Temporal lobe (tissue), 2 donors: ENCODE measurements around the gene KCNC4. TPM values are rescaled to one million over a fixed set of nuclear protein-coding genes. Genes with fewer than 3 reads are reported as not detected.

Experiments used
- small RNA-seq: library from RNA; depleted of rRNA; stranded (forward); fragments of <200 nt; gene quantifications from one replicate; pipeline ENCODE3, GENCODE V24; 2014; ENCODE audit warnings: low replicate concordance
- total RNA-seq: library from RNA; depleted of rRNA; stranded (reverse); fragments of >200 nt; gene quantifications from one replicate; pipeline ENCODE4 v1.2.3, GENCODE V29; 2014

The KCNC4 gene
- total RNA-seq, 1 donor from 2014 or later: 4.2 TPM

Small RNAs within 50 kb of the gene (small RNA-seq; reads per million reads assigned to genes)
- not detected for gene AL137790.1

Other genes with a start within 250 kb of the KCNC4 start
- 24.8 TPM for gene AHCYL1, start 225.5 kb upstream of the KCNC4 start, total RNA-seq
- 87.3 TPM for gene STRIP1, start 175.7 kb upstream of the KCNC4 start, total RNA-seq
- gene ALX3, start 139.6 kb upstream of the KCNC4 start, total RNA-seq: not detected
- 0.25 TPM for gene UBL4B, start 97.9 kb upstream of the KCNC4 start, total RNA-seq
- gene SLC6A17, start 59.8 kb upstream of the KCNC4 start, total RNA-seq: 13.5 TPM
- 25.6 TPM for gene RBM15, start 129.1 kb downstream of the KCNC4 start, total RNA-seq
- 3.7 TPM for gene SLC16A4, start 180.7 kb downstream of the KCNC4 start, total RNA-seq
- 20.4 TPM for gene LAMTOR5, start 197.4 kb downstream of the KCNC4 start, total RNA-seq
- under 0.01 TPM for gene PROK1, start 240.8 kb downstream of the KCNC4 start, total RNA-seq